HG03066 (cell line): ENCODE results near the gene ATP6V0B.
A peak's percentile ranks its signal among the peaks of the same experiment; 100 is the strongest.

Experiments used
- ATAC-seq: cut with Tn5 transposase; IDR thresholded peaks from one replicate; pipeline ENCODE4 v1.9.1; 2021; ENCODE audit warnings: low read depth; ENCODE audit not compliant: unreplicated experiment

The ATP6V0B gene

DNA sequence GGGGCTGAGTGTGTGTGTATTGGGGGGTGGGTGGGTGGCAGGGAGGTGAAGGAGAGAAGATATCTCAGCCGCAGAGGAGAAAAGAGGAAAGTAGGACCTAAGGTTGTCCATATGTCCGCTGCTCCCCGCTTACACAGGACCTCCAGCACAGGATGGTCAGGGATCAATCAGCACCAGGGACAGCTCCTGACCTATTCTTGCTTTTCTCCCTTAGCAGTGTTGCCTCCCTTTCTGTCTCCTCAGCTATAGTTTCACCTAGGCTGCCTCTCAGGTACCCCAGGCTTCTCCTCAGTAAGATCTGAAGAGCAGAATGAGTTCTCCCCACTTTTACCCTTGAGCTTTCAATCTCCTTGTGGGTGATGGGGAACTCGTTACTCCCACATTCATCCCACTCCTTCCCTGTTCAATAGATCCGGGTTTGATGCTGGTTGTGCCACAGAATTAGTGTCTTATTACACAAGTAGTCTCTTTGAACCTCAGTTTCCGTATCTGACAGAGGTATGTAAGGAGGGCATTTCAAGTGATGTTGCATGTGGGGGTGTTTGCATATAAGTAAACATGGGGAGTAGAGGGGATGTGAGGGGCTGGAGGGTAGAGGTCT is 6.3 kb upstream of the ATP6V0B start:
- ATAC-seq: no peak

GRCh38 chr1:43969416-43969745 is 5.4 kb upstream of the ATP6V0B start:
- no peak for ATAC-seq

- ATAC-seq: peak; percentile 88
Measured at GRCh38 chr1:43969746-43970466, 4.9 kb upstream of the ATP6V0B start, which contains the start of gene DPH2. Gene DPH2, plus strand, starts transcription at chr1:43970010. Its CDS starts 166 bp downstream, at chr1:43970176.

DNA sequence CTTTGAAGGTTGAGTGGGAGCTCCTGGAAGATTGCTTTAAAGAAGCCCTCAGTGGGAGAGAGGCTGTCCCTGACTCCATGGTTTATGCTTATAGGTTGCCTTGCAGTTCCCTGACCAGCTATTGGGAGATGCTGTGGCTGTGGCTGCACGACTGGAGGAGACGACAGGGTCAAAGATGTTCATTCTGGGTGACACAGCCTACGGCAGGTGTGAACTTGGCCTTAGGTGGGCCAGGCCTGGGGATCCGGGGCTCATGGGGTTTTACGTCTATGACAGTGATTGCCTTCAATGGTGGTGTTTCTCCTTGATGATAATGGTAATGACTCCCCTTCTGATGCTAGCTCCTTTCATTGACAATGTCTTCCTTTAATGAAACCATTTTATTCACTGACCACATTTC is 4.3 kb upstream of the ATP6V0B start:
- ATAC-seq: no peak

GRCh38 chr1:43970911-43971310 is 3.8 kb upstream of the ATP6V0B start:
- no peak for ATAC-seq

DNA sequence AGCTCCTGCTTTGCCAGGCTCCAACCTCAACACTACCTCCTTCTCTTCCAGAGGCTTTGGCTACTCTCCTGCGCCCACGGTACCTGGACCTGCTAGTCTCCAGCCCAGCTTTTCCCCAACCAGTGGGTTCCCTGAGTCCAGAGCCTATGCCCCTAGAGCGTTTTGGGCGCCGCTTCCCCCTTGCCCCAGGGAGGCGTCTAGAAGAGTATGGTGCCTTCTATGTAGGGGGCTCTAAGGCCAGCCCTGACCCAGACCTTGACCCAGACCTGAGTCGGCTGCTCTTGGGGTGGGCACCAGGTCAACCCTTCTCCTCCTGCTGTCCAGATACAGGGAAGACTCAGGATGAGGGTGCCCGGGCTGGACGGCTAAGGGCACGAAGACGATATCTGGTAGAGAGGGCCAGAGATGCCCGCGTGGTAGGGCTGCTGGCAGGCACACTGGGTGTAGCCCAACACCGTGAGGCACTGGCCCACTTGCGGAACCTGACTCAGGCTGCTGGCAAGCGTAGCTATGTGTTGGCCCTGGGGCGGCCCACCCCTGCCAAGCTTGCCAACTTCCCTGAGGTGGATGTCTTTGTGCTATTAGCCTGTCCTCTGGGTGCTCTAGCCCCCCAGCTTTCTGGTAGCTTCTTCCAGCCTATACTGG is 3.3 kb upstream of the ATP6V0B start:
- no peak for ATAC-seq

GRCh38 chr1:43973981-43974442 is 748 bp upstream of the ATP6V0B start:
- ATAC-seq: no peak

- no peak for ATAC-seq
Measured at GRCh38 chr1:43975249-43975961, 645 bp downstream of the ATP6V0B start.

GRCh38 chr1:43976045-43976444 is 1.3 kb downstream of the ATP6V0B start:
- ATAC-seq: no peak

- no peak for ATAC-seq
Measured at GRCh38 chr1:43976890-43977289, 2.1 kb downstream of the ATP6V0B start.

DNA sequence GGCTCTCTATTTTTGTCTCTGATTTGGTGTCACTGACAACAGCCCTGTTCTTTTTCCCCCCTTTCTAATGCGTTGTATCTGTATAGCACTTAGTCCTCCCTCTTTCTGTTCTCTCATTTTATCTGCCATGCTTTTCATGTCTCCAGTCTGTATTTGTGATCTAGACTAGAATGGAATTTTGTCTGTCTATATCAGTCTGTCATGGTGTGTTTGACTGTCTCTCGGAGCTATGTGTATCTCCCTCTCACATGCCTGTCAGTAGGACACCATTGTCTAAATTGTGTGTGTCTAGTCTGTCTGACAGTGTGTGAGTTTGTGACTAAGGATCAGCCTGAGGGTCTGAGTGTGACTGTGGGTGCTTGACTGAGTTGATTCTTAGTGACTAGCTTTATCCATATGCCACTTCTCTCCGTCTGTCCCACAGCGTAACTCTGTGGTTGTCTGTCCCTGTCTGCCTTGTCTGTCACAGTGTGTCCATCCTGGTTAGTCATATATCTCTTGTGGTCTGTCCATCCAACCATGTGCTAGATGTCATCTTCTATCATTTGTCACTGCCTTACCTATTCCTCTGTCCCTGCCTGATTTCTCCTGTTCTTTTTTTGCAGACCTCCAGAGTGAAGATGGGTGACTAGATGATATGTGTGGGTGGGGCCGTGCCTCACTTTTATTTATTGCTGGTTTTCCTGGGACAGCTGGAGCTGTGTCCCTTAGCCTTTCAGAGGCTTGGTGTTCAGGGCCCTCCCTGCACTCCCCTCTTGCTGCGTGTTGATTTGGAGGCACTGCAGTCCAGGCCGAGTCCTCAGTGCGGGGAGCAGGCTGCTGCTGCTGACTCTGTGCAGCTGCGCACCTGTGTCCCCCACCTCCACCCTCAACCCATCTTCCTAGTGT is 2.9 kb downstream of the ATP6V0B start:
- ATAC-seq: no peak

DNA sequence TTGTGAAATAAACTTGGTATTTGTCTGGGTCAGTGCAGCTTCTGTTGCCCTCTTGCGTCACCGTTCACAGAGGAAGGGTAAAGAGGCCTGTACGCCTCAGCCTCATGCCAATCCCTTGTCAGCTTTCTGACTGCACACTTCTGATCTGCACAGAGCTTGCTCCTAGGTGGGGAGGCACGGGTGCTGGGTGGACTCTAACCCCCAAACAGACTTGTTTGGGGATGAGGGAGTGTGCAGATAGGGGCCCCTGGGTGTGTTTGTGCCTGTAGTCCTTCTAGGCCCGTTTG is 3.4 kb downstream of the ATP6V0B start:
- ATAC-seq: no peak

DNA sequence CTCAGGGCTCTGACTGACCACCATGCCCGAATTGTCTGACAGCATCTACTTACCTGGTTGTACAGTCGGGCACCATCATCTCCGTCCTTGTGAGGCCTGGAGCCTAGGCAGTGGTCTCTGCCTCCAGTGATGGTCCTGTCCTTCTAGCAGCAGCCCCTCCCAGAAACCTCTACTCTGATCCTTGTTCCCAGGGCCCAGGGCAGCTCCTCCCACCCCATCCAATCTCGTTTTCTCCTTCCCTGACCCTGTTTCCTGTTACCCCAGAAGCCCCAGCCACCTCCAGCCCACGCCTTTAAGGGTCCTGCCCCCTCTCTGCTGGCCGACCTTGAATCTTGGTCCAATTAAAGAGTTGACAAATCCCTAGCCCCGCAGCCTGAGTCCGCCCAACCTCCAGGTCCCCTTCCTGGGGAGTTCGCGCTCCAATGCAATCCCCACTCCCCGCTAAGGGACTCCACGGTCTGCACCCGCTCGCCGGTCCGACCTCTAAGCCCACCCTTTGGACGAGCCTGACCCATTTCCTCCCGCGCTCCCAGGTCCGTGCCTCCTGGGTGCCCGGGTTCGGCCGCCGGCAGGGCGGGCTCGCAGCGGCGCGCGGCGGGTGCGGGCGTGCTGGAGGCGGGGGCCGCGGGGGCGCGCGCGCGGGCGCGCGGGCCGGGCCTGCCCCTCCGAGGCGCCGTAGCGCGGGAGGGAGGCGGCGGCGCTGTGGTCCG is 3.9 kb downstream of the ATP6V0B start, which contains the start of gene B4GALT2:
Gene B4GALT2 (plus strand): TSS at position 660 of the 710 bp plus-strand sequence. CDS start 1,951 bp downstream, outside the sequence.
- no peak for ATAC-seq

GRCh38 chr1:43979261-43979527 is 4.4 kb downstream of the ATP6V0B start:
- no peak for ATAC-seq

DNA sequence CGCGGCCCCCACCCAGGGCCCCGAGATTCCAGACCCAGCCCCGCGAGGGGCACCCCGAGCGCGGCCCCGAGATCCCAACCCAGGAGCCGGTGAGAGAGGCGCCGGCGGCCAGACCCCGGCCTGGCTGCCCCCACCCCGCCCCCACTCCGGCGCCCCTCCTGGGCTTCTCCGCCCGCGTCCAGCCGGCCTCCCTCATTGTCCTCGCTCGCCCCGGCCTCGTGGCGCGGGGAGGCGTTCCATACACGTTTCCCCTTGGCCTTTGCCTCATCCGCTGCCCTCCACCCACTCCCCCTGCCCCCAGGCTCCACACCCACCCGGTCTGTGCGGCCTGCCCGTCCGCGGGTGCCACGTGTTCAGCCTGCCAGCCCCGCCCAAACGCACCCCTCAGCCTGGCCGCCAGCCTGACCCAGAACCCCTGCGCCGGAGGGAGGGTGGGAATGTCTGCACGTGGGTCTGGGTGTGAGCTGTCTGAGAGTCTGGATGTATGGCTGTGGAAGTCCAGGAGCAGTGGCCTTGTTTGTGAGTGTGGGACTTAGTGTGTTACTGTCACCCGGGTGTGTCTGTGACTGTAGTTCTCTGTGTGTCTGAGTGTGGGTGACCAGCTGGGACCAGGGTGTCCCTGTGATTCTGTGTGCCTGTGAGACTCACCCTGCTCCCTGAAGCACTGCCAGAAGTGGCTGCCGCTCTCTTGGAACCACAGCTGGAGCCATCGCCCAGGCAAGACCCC is 4.9 kb downstream of the ATP6V0B start:
- no peak for ATAC-seq

GRCh38 chr1:43980255-43981134 is 5.7 kb downstream of the ATP6V0B start:
- ATAC-seq: no peak

DNA sequence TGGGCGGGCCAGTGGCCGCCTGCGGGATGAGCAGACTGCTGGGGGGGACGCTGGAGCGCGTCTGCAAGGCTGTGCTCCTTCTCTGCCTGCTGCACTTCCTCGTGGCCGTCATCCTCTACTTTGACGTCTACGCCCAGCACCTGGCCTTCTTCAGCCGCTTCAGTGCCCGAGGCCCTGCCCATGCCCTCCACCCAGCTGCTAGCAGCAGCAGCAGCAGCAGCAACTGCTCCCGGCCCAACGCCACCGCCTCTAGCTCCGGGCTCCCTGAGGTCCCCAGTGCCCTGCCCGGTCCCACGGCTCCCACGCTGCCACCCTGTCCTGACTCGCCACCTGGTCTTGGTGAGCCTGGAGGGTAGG is 6.4 kb downstream of the ATP6V0B start:
- ATAC-seq: no peak

GRCh38 chr1:43981636-43982035 is 6.9 kb downstream of the ATP6V0B start:
- no peak for ATAC-seq
